ENCODE measurements around the gene SFN. TPM values are rescaled to one million over a fixed set of nuclear protein-coding genes. Genes with fewer than 3 reads are reported as not detected.

SFN gene
- total and polyA plus RNA-seq, 2 of the 13 experiments (the other 11 are each of a cell fraction or from before 2014, with no cell fraction given): 4.3 to 5.6 TPM

- no peak for TF ChIP-seq ZHX1 (CRISPR knock-in tag; IDR thresholded peaks at IDR 0.05; ENCODE audit: low read depth)
- peak; percentile 73 for TF ChIP-seq HOXA3 (CRISPR knock-in tag; IDR thresholded peaks at IDR 0.05)
- TF ChIP-seq GPN1 (CRISPR knock-in tag; IDR thresholded peaks at IDR 0.05; ENCODE audit: borderline replicate concordance): no peak
- TF ChIP-seq RXRA (CRISPR knock-in tag; IDR thresholded peaks at IDR 0.05): no peak
- peak; percentile 67 for TF ChIP-seq ELF1 (CRISPR knock-in tag; IDR thresholded peaks at IDR 0.05)
- TF ChIP-seq KMT2A (CRISPR knock-in tag; IDR thresholded peaks at IDR 0.05): no peak
- TF ChIP-seq ZNF557 (CRISPR knock-in tag; IDR thresholded peaks at IDR 0.05): no peak
- TF ChIP-seq REXO4 (CRISPR knock-in tag; IDR thresholded peaks at IDR 0.05; ENCODE audit: borderline replicate concordance): no peak
- no peak for TF ChIP-seq ZNF251 (CRISPR knock-in tag; IDR thresholded peaks at IDR 0.05)
- TF ChIP-seq CBX1 (IDR thresholded peaks at IDR 0.05; ENCODE audit: low read depth): no peak
- no peak for TF ChIP-seq FOXM1 (CRISPR knock-in tag; IDR thresholded peaks at IDR 0.05)
- no peak; the same call in 1 of the 2 replicates for TF ChIP-seq PHF20 (CRISPR knock-in tag; IDR thresholded peaks at IDR 0.05)
- no peak for TF ChIP-seq YY1 (IDR thresholded peaks at IDR 0.05; ENCODE audit: insufficient read depth, insufficient replicate concordance, low read depth, low read length)
- TF ChIP-seq KDM2A (CRISPR knock-in tag; IDR thresholded peaks at IDR 0.05; ENCODE audit: borderline replicate concordance, low read depth): no peak; the same call in 1 of the 2 replicates
- TF ChIP-seq ESRRA (CRISPR knock-in tag; IDR thresholded peaks at IDR 0.05; ENCODE audit: low read depth): no peak
- peak; percentile 66 for TF ChIP-seq PBX2 (CRISPR knock-in tag; IDR thresholded peaks at IDR 0.05)
- TF ChIP-seq ARNT2 (CRISPR knock-in tag; IDR thresholded peaks at IDR 0.05; ENCODE audit: low read depth): peak; percentile 88; the same call in 1 of the 2 replicates
- TF ChIP-seq HMG20A (CRISPR knock-in tag; IDR thresholded peaks at IDR 0.05; ENCODE audit: borderline replicate concordance): no peak
- no peak for TF ChIP-seq RELA (CRISPR knock-in tag; IDR thresholded peaks at IDR 0.05)
- TF ChIP-seq MTF2 (CRISPR knock-in tag; IDR thresholded peaks at IDR 0.05; ENCODE audit: borderline replicate concordance): no peak
- no peak for TF ChIP-seq SIX4 (CRISPR knock-in tag; IDR thresholded peaks at IDR 0.05)
- peak; percentile 27; the same call in 1 of the 2 replicates for TF ChIP-seq EEA1 (CRISPR knock-in tag; IDR thresholded peaks at IDR 0.05; ENCODE audit: borderline replicate concordance)
- no peak for TF ChIP-seq ZBTB8A (CRISPR knock-in tag; IDR thresholded peaks at IDR 0.05; ENCODE audit: borderline replicate concordance, low read depth)
- TF ChIP-seq ZGPAT (CRISPR knock-in tag; IDR thresholded peaks at IDR 0.05): peak; percentile 89
- no peak for TF ChIP-seq TRIM24 (CRISPR knock-in tag; IDR thresholded peaks at IDR 0.05)
- no peak for TF ChIP-seq NPAS2 (CRISPR knock-in tag; IDR thresholded peaks at IDR 0.05; ENCODE audit: borderline replicate concordance)
- peak; percentile 33; the same call in 1 of the 2 replicates for TF ChIP-seq ZNF547 (CRISPR knock-in tag; IDR thresholded peaks at IDR 0.05)
These were observed 1.9 kb downstream of the SFN start (continued) for GRCh38 chr1:26864610-26865480.

All from HepG2 (cell line).